Body of pancreas (tissue), 4 donors: Measurements from ENCODE around the gene RPP30. TPM values are rescaled to one million over a fixed set of nuclear protein-coding genes. Genes with fewer than 3 reads are reported as not detected.

Source experiments
- ATAC-seq: fragments of 150-250 bp; one replicate; pipeline ENCODE4 v1.9.1; 2016
- DNase-seq, 4 donors: peaks; one replicate each; pipeline ENCODE4 v3.0.0-alpha.2; 2019
- H3K27ac ChIP-seq, 4 donors: fragments of 200-600 bp; sonication (generic); 1 replicate in 3 of 4; 2 replicates in 1 of 4; pipeline versions ENCODE4 v1.5.1 to v1.6.1; 2016 to 2019; ENCODE audit warnings: mild to moderate bottlenecking in 1 of 4, mixed read lengths in 1 of 4, moderate library complexity in 1 of 4
- H3K27me3 ChIP-seq, 2 donors: fragments of 200-600 bp; sonication (generic); one replicate each; pipeline ENCODE4 v1.6.0; 2016; ENCODE audit warnings: mild to moderate bottlenecking in 1 of 2
- H3K36me3 ChIP-seq, 2 donors: fragments of 200-600 bp; sonication (generic); replicated peaks in 1 of 2; 2 replicates each; pipeline ENCODE4 v1.5.1; 2016; ENCODE audit warnings: low read depth in 2 of 2; ENCODE audit not compliant: insufficient read depth in 1 of 2
- H3K4me1 ChIP-seq: fragments of 200-600 bp; sonication (generic); one replicate; pipeline ENCODE4 v1.6.0; 2016
- H3K4me3 ChIP-seq, 2 donors: fragments of 200-600 bp; sonication (generic); 1 replicate in 1 of 2; 2 replicates in 1 of 2; pipeline ENCODE4 v1.5.1; 2016 to 2019
- H3K9me3 ChIP-seq, 3 donors: fragments of 200-600 bp; sonication (generic); 1 replicate in 2 of 3; 2 replicates in 1 of 3; pipeline ENCODE4 v1.5.1; 2016
- POLR2A ChIP-seq, 3 donors: fragments of 450-650 bp; IDR thresholded peaks; one replicate each; pipeline ENCODE4 v1.6.1; 2016; ENCODE audit warnings: antibody characterized with exemption in 3 of 3, mild to moderate bottlenecking in 2 of 3
- WGBS, 2 donors: methylation state at CpG; one replicate each; pipeline ENCODE4 v1.1.5; 2017; 5-methylcytosine and 5-hydroxymethylcytosine counted together
- intact Hi-C: fragments of 100-400 bp; cut with DNase I; formaldehyde crosslinking; loops from one replicate; pipeline ENCODE4 v1.15.1; 2023
- total RNA-seq, 2 donors: library from RNA; depleted of rRNA; stranded (reverse); fragments of >200 nt; gene quantifications; one replicate each; pipeline ENCODE4 v1.1.0, GENCODE V29; 2016
- TF ChIP-seq, protein P1 (sequence below), 7 experiments: fragments of 450-650 bp in 4 of 7; fragments of 200-600 bp in 3 of 7; sonication (generic) in 3 of 7; IDR thresholded peaks; one replicate each; pipeline ENCODE4 v1.5.1; 2016 to 2019; ENCODE audit warnings: antibody characterized with exemption in 7 of 7

The RPP30 gene
- total RNA-seq, 2 donors from 2014 or later, result 13.5 to 22.8 TPM

DNA sequence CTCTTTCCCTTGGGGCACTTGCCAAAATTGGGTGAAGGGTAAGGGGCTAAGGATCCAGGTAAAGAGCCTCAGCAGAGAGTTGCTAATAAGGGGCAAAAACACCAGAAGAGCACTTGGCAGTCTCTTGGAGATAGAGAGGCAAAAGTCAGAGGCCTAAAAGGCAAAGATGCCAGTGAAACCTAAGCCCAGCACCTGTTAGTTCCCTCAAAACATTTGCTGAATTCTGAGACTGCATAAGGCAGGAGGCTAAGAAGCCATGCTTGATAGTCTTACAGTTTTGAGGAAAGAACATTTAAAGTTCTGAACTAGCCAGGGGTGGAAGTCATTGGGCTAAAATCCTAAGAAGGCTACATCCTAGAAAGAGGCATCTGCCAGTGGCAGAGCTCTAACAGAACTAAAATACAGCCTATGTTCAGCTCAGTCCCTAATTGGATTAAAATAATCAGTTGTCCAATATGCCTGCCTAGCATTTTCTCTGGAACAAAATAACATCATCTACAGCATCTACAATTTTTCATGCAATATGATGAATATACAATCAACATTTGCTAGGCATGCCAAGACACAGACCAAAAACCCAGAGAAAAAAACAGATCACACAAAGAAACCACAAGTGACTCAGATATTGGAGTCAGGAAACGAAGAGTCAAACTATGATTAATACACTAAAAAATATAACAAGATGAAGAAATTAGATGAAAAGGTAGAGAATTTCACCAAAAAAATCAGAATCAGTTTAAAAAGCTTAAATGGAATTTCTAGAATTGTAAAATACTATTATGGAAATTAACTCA lies 21.6 kb upstream of the RPP30 start:
- ATAC-seq (no peak), DNase-seq (no peak)
- H3K27ac ChIP-seq, result no peak overlapping the region
- H3K36me3 ChIP-seq, result no peaks in the 10 kb centered on the region
- no peak overlapping the region for H3K4me3 ChIP-seq
- H3K4me1 ChIP-seq, result no peaks in the 10 kb centered on the region
- TF ChIP-seq POLR2A (IDR thresholded peaks at IDR 0.05), result no peak
- TF ChIP-seq, protein P1, sequence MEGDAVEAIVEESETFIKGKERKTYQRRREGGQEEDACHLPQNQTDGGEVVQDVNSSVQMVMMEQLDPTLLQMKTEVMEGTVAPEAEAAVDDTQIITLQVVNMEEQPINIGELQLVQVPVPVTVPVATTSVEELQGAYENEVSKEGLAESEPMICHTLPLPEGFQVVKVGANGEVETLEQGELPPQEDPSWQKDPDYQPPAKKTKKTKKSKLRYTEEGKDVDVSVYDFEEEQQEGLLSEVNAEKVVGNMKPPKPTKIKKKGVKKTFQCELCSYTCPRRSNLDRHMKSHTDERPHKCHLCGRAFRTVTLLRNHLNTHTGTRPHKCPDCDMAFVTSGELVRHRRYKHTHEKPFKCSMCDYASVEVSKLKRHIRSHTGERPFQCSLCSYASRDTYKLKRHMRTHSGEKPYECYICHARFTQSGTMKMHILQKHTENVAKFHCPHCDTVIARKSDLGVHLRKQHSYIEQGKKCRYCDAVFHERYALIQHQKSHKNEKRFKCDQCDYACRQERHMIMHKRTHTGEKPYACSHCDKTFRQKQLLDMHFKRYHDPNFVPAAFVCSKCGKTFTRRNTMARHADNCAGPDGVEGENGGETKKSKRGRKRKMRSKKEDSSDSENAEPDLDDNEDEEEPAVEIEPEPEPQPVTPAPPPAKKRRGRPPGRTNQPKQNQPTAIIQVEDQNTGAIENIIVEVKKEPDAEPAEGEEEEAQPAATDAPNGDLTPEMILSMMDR (IDR thresholded peaks at IDR 0.05), result no peak
- no peaks in the 10 kb centered on the region for H3K9me3 ChIP-seq
- WGBS, 2 donors, result 67 to 72% methylated on average over 1 of the region's 1 CpG
- intact Hi-C loops, result no loop called here
- peaks cover 0 to 2% of the 10 kb centered on the region in 2 donors for H3K27me3 ChIP-seq

DNA sequence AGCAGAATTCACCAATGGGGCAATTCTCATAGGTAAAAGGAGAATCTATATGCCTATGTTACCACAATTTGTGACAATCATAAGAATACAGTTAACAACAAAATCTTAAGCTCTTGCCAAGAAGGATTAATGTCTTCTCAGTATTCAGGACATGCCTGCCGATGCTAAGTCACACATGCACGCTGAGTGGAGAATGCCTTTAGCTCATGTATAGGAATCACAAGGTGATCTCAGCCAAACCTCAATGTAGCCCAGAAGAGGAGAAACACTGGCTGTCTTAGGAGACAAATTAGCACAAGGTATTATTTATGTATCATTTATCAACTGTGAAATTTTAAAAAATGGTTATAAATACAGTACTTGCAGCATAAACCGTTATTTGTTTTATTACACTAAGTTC lies 16.6 kb upstream of the RPP30 start:
- H3K4me3 ChIP-seq, result no peak overlapping the region
- DNase-seq, result no peak
- no peak overlapping the region for H3K27ac ChIP-seq
- WGBS, 2 donors, result 73 to 77% methylated on average over 3 of the region's 3 CpGs
- peaks cover 0 to 24% of the 10 kb centered on the region in 2 donors for H3K27me3 ChIP-seq
- no peak for ATAC-seq
- TF ChIP-seq, protein P1 (IDR thresholded peaks at IDR 0.05), result no peak
- no peak for TF ChIP-seq POLR2A (IDR thresholded peaks at IDR 0.05)
- no peaks in the 10 kb centered on the region for H3K9me3 ChIP-seq
- H3K36me3 ChIP-seq, result no peaks in the 10 kb centered on the region
- H3K4me1 ChIP-seq, result peaks cover 15% of the 10 kb centered on the region
- intact Hi-C loops, result no loop called here

DNA sequence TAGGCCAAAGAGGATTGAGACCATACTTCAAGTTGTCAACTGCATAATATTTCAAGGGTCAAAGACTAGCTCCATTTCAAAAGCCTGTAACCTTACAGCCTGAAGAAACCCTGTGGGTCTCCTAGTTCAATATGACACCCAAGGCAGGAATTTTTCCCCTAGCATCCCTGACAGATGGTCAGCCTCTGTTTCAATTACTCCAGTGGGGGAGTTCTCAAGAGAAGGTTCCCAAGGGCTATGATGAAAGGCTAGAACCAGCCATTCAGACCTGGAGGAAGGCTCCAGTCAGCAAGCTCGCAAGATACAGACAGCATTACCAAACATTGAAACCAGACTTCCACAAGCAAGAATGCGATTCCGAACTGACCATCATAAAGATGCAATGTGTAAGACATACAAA lies 15.5 kb upstream of the RPP30 start:
- 87 to 89% methylated on average over 3 of the region's 3 CpGs for WGBS, 2 donors
- H3K4me1 ChIP-seq, result peaks cover 15% of the 10 kb centered on the region

DNA sequence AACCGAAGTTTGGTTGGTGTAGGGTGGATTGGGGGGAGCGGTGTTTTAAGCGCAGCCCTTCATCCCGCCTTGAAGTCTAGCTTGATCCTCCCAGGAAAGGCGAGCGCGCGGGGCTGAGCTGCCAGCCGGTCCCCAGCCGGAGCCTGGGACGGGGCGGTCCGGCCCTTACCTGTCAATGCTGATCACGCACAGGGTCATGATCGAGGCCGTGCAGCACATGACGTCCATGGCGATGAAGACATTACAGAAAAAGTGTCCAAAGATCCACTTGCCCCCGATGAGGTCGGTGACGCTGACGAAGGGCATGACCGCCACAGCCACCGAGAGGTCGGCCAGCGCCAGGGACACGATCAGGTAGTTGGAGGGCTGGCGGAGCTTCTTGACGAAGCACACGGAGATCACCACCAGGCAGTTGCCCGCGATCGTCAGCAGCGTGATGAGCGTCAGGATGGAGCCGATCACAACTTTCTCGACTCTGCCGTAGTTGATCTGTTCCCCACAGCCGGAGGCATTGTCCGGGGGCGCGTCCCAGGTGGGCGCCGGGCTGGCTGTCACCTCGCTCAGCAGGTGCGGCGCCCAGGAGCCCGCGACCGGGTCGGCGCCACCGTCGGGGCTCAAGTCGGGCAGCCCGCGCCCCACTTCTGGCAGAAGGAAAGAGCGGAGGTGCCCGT lies 14.7 kb upstream of the RPP30 start:
- peaks cover 0 to 24% of the 10 kb centered on the region in 2 donors for H3K27me3 ChIP-seq
- TF ChIP-seq, protein P1 (IDR thresholded peaks at IDR 0.05), result no peak
- no peaks in the 10 kb centered on the region for H3K9me3 ChIP-seq
- H3K36me3 ChIP-seq, result no peaks in the 10 kb centered on the region
- peaks cover 15% of the 10 kb centered on the region for H3K4me1 ChIP-seq
- intact Hi-C loops, result no loop called here
- peak overlapping the region in 2 of 4 donors; percentile 49 to 61 for H3K27ac ChIP-seq
- 5 to 13% methylated on average over 16 to 51 of the region's 59 CpGs for WGBS, 2 donors
- H3K4me3 ChIP-seq, result peak overlapping the region; percentile 23 to 33
- DNase-seq (no peak), ATAC-seq (no peak)

More for the DNA sequence above, 15.5 kb upstream of the RPP30 start:
- no peaks in the 10 kb centered on the region for H3K9me3 ChIP-seq
- H3K27ac ChIP-seq, result no peak overlapping the region
- DNase-seq, result no peak
- no peak overlapping the region for H3K4me3 ChIP-seq
- H3K27me3 ChIP-seq, result peaks cover 0 to 24% of the 10 kb centered on the region in 2 donors
- no peak for TF ChIP-seq POLR2A (IDR thresholded peaks at IDR 0.05)
- TF ChIP-seq, protein P1 (IDR thresholded peaks at IDR 0.05), result no peak
- intact Hi-C loops, result no loop called here
- no peak for ATAC-seq
- no peaks in the 10 kb centered on the region for H3K36me3 ChIP-seq
